Mesodermal cell (in vitro differentiated cells): ENCODE measurements around the gene VIPR2.
"Not testable (repeated sequence)": the region's sequence is repeated elsewhere in the genome, so short reads cannot be mapped to it uniquely, and the experiment has no call there.

Experiments used
- H3K27ac ChIP-seq: 2 replicates; pipeline ENCODE4 v1.7.0; 2013; ENCODE audit warnings: mild to moderate bottlenecking, low read depth, low read length, moderate library complexity; ENCODE audit not compliant: severe bottlenecking
- H3K36me3 ChIP-seq: 2 replicates; pipeline ENCODE4 v1.7.1; 2013; ENCODE audit warnings: mild to moderate bottlenecking, low read length, moderate library complexity; ENCODE audit not compliant: control insufficient read depth, insufficient read depth
- H3K4me1 ChIP-seq: one replicate; pipeline ENCODE4 v1.7.1; 2013; ENCODE audit warnings: mild to moderate bottlenecking, low read length; ENCODE audit not compliant: insufficient read depth, control insufficient read depth, poor library complexity, severe bottlenecking
- H3K4me3 ChIP-seq: 2 replicates; pipeline ENCODE4 v1.7.0; 2013; ENCODE audit warnings: low read length, control low read depth, mild to moderate bottlenecking; ENCODE audit not compliant: insufficient read depth, poor library complexity, severe bottlenecking; ENCODE audit errors: extremely low read depth
- H3K9me3 ChIP-seq: 2 replicates; pipeline ENCODE4 v1.7.1; 2013; ENCODE audit warnings: mild to moderate bottlenecking, low read length, moderate library complexity; ENCODE audit not compliant: control insufficient read depth
- WGBS, 2 experiments: methylation state at CpG; one replicate each; pipeline ENCODE4 v1.1.5; 2013; ENCODE audit warnings: missing lambda C conversion rate in 2 of 2; ENCODE audit not compliant: insufficient coverage in 2 of 2; 5-methylcytosine and 5-hydroxymethylcytosine counted together

VIPR2 gene

DNA sequence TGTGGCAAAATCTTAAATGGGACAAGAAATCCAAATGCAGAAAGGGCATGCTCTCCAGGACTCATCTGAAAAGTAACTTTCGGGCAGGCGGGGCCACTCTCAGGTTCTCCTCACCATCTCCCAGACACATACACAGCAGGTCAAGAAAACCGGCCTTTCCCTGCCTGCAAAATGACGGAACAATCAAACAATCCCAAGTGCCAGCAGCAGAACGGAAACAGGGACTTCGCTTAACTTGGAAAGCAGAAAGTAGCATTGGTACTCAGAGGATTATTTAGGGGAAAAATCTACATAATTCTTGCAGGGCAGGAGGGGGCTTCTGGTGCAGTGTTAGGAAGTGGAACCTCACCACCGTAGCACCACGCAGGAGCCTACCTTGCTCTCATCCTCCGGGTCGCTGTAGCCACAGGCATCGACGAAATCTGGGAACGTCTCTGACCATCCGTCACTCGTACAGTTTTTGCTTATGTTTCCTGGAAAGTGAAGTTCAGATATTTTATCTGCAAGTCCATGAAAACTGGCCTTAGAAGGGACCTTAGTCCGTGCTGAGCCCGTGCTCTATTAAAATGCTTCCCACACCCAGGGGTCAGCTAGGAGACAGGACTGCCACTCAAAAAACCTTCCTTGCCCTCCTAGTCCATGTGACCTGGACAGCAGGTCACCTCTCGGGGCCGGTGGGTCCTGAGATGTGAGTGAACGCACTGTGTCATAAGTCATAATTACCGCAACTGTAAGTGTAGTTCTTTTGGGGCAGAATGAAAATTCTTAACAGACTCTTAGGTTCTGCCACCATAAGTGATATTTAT is 41.1 kb downstream of the VIPR2 start:
- 91 to 92% methylated on average over 16 to 21 of the region's 21 CpGs for WGBS, 2 experiments
- H3K4me3 ChIP-seq = no peak overlapping the region
- H3K36me3 ChIP-seq = no peaks in the 10 kb centered on the region
- no peak overlapping the region for H3K27ac ChIP-seq
- H3K4me1 ChIP-seq = peaks cover 3% of the 10 kb centered on the region
- no peaks in the 10 kb centered on the region for H3K9me3 ChIP-seq

DNA sequence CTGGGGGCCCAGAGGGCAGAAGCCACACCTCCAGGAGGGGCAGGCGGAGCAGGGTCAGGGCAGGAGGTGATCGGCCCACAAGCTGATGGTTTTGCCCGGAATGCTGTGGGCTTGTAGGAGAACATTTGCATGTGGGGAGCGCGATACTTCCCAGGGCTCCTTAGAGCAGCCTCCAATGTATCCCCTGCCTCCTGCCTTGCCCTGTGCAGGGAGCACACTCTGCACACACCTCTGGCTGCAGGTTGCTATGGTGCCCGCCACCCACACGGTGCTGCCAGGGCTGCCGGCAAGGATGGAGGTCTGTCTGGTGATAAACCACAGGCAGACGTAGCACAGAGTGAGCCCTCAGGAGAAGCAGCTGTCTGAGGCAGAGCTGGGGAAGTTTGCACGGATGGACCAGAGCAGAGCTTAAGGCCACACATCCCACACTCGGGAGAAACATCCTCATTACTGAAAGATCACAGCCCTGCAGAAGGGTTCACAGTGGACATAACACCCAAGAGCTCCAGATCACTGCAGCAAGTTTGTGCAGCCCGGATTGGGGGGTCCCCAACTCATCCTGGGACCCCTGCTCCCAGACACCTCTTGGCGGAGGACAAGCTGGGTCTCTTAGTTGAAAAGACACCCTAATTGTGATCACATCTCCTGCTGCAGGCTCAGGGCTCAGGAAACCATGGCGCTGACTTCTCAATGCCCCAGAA is 41.8 kb downstream of the VIPR2 start:
- H3K4me1 ChIP-seq = peaks cover 3% of the 10 kb centered on the region
- H3K36me3 ChIP-seq = no peaks in the 10 kb centered on the region
- 88 to 91% methylated on average over 8 to 14 of the region's 14 CpGs for WGBS, 2 experiments
- H3K27ac ChIP-seq = no peak overlapping the region
- H3K4me3 ChIP-seq = no peak overlapping the region
- H3K9me3 ChIP-seq = no peaks in the 10 kb centered on the region

DNA sequence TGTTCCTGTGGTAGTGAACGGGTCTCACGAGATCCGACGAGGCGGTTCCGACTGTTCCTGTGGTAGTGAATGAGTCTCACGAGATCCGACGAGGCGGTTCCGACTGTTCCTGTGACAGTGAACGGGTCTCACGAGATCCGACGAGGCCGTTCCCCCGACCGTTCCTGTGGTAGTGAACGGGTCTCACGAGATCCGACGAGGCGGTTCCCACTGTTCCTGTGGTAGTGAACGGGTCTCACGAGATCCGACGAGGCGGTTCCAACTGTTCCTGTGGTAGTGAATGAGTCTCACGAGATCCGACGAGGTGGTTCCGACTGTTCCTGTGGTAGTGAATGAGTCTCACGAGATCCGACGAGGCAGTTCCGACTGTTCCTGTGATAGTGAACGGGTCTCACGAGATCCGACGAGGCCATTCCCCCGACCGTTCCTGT is 43.0 kb downstream of the VIPR2 start:
- not testable (repeated sequence) for H3K4me3 ChIP-seq, H3K9me3 ChIP-seq, H3K36me3 ChIP-seq, H3K27ac ChIP-seq, H3K4me1 ChIP-seq
- WGBS, 2 experiments = 93 to 94% methylated on average over 18 to 42 of the region's 42 CpGs

DNA sequence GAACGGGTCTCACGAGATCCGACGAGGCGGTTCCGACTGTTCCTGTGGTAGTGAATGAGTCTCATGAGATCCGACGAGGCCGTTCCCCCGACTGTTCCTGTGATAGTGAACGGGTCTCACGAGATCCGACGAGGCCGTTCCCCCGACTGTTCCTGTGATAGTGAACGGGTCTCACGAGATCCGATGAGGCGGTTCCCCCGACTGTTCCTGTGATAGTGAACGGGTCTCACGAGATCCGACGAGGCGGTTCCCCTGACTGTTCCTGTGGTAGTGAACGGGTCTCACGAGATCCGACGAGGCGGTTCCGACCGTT is 43.6 kb downstream of the VIPR2 start:
- H3K4me1 ChIP-seq, H3K27ac ChIP-seq, H3K9me3 ChIP-seq, H3K4me3 ChIP-seq, H3K36me3 ChIP-seq: not testable (repeated sequence)
- WGBS, 2 experiments = 94 to 98% methylated on average over 26 to 33 of the region's 33 CpGs

DNA sequence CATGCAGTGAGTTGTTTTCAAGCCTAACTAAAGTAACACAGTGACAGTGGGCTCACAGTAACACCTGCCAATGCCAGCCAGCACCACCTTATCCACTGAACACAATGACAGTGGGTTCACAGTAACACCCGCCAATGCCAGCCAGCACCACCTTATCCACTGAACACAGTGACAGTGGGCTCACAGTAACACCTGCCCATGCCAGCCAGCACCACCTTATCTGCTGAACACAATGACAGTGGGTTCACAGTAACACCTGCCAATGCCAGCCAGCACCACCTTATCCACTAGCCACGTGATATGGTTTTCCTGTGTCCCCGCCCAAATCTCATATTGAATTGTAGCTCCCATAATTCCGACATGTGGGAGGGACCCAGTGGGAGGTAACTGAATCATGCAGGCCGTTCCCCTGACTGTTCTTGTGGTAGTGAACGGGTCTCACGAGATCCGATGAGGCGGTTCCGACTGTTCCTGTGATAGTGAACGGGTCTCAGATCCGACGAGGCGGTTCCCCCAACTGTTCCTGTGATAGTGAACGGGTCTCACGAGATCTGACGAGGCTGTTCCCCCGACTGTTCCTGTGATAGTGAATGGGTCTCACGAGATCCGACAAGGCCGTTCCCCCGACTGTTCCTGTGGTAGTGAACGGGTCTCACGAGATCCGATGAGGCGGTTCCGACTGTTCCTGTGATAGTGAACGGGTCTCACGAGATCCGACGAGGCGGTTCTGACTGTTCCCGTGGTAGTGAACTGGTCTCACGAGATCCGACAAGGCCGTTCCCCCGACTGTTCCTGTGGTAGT is 44.2 kb downstream of the VIPR2 start:
- H3K4me1 ChIP-seq, H3K4me3 ChIP-seq, H3K27ac ChIP-seq, H3K9me3 ChIP-seq, H3K36me3 ChIP-seq: not testable (repeated sequence)
- WGBS, 2 experiments = 93 to 94% methylated on average over 33 to 37 of the region's 37 CpGs

DNA sequence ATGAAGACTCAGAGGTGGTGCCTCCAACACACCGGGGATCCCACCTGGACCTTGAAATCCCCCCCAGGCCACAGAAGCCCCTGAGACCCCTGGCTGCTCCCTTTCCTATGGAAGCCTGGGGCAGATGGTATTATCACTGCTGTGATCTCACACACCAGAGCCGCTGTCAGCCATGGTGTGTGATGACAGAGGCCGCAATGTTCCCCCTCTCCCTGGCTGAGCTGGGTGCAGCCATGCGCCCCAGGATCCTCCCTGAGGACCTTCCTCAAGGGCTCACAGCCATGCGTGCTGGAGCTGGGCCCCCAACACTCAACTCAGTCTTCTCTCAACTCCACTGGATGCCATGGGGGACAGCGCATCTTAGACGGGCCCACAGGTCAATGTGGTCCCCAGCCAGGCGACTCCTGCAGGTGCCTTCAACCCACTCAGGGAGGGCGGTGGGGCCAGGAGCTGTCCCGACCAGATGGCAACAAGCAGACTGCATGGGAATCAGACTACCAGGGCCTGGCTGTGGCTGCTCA is 44.9 kb downstream of the VIPR2 start:
- H3K4me1 ChIP-seq = no peaks in the 10 kb centered on the region
- no peaks in the 10 kb centered on the region for H3K9me3 ChIP-seq
- no peak overlapping the region for H3K4me3 ChIP-seq
- no peaks in the 10 kb centered on the region for H3K36me3 ChIP-seq
- 99 to 100% methylated on average over 7 to 8 of the region's 10 CpGs for WGBS, 2 experiments
- no peak overlapping the region for H3K27ac ChIP-seq

DNA sequence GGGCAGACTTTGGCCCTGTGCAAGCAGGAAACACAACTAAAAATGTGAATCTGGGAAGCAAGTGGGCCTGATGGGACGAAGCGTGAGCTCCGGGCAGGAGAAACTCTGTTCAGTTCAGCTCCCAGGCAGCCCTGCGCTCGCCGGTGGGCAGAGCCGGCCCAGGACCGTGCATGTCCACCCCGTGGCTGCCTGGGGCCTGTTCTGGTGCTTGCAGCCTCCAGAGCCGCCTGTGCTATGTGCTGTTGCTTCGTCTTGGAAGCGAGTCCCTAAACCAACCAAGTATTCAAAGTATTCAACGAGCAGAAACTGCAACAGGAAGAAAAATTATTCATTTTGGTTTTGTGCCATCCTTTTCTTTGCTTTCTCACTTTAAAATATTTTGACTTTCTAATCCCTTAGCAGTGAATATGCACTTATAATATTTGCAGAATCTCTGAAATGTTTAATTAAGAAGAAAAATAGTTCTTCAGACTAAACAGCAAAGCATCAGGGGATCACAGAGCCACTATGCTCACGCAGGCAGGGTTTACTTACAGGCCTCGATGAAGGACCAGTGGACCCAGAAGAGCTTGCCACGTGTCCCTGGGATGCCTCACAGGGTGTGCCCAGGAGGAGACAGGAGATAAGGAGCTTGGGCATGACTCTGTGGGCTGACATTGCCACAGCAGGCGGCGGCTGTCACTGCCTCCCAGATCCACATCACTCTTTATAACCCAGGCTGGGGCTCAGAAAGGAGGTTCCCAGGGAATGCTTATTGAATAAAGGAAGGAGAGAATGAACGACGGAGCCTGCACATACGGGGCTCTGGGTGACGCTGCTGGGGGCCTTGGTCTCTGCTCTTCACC is 45.6 kb downstream of the VIPR2 start:
- H3K36me3 ChIP-seq = no peaks in the 10 kb centered on the region
- no peak overlapping the region for H3K4me3 ChIP-seq
- H3K4me1 ChIP-seq = no peaks in the 10 kb centered on the region
- no peaks in the 10 kb centered on the region for H3K9me3 ChIP-seq
- H3K27ac ChIP-seq = no peak overlapping the region
- 80 to 94% methylated on average over 16 to 17 of the region's 22 CpGs for WGBS, 2 experiments

DNA sequence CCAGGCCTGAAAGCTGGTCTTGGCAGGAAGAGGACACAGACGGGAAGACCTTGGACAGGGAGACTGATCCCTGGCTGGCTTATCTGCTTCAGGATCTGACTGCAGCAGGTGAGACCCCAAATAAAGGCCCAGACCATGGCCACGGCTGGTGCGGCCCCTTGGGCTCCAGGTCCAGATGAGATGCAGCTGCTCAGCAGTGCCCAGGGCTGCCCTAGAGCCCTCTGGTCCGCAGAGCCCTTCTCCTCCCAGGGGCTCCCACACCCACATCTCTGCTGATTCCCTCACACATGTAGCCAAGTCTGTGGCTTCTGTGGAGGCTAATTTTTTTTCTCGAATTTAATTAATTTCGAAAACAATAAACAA is 46.3 kb downstream of the VIPR2 start:
- WGBS, 2 experiments = 94 to 98% methylated on average over 4 of the region's 6 CpGs
- Histone ChIP-seq H3K4me1 (no peaks in the 10 kb centered on the region), H3K36me3 (no peaks in the 10 kb centered on the region), H3K4me3 (no peak overlapping the region), H3K27ac (no peak overlapping the region), H3K9me3 (no peaks in the 10 kb centered on the region)

DNA sequence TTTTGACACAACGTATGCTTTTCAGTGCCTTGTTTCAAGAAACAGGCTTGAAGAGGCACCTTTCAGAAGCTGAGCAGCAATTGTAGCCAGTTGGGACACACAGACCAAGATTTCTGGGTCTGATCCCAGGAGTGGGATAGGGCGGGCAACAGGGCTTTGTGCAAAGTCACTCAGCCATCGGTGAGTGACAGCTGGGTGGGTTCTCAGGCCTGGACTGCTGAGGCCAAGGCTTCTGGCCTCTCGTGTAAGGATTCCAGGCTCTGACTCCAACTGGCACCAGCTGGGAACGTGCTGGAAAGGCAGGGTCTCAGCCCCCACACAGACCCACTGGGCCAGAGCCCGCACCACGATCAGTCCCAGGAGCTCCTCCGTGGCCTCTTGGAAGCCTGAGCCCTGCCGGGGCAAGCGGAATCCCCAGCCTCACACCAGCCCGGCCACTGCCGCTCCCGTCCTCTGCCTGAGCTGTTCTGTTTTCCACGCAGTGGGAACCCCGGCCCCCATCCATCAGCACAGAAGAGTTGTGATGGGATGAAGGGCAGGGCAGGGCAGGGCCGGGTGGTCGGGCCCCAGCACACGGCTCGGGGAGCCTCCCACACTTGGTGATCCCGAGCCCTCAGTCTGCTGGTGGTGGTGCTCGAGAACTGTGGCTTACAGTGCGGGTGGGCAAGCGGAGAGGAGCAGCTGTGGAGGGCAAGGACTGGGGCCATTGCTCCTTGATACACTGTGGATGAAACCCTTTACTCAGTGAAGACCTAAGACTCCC is 46.8 kb downstream of the VIPR2 start:
- Histone ChIP-seq H3K4me1 (no peaks in the 10 kb centered on the region), H3K27ac (no peak overlapping the region), H3K4me3 (no peak overlapping the region), H3K9me3 (no peaks in the 10 kb centered on the region), H3K36me3 (no peaks in the 10 kb centered on the region)
- 92 to 93% methylated on average over 16 to 22 of the region's 23 CpGs for WGBS, 2 experiments
